NCI-H2196 treated with DMSO at 0.1 percent for 48 hours (cell line): ENCODE data around the gene CDK5RAP3.

ENCODE experiments used
- DNase-seq: peaks from one replicate; lab custom pipeline; 2025; ENCODE audit not compliant: unreplicated experiment; lab: John Stamatoyannopoulos, UW

The CDK5RAP3 gene

DNA sequence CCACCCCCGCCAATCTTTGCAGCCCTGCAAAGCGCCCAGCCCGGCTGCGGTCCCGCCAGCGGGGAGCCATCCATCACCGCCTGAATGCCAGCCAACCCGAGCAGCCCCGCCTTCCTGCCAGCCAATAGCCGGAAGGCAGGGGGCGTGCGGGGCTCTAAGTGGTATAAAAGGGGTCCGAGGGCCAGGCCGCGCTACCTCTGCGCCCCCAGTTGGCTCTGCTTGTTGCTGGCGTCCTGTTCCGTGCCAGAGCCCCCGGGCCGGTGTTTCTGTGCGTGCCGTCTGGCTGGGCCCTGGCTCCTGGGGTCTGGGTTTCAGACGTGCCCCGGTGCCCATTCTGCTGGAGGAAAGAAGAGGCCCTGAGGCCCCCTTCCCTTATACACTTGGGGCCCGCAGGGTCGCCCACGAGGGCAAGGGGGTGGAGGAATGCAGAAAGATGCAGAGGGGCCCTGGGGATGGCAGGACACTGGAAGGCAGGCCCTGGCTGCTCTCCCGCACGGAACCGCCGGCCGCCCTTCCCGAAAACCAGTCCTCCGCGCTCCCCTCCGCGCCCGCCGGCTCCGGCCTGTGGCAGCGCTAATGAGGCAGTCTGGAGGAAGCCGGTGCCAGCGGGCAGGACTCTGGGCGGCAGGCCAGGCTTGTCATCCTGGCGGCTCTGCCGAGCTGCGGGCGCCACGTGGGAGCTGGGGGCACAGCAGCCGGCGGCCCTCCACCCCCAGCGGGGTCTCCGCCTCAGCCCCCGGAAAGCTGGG, 52.7 kb downstream of the CDK5RAP3 start:
- DNase-seq: peak; percentile 68

DNA sequence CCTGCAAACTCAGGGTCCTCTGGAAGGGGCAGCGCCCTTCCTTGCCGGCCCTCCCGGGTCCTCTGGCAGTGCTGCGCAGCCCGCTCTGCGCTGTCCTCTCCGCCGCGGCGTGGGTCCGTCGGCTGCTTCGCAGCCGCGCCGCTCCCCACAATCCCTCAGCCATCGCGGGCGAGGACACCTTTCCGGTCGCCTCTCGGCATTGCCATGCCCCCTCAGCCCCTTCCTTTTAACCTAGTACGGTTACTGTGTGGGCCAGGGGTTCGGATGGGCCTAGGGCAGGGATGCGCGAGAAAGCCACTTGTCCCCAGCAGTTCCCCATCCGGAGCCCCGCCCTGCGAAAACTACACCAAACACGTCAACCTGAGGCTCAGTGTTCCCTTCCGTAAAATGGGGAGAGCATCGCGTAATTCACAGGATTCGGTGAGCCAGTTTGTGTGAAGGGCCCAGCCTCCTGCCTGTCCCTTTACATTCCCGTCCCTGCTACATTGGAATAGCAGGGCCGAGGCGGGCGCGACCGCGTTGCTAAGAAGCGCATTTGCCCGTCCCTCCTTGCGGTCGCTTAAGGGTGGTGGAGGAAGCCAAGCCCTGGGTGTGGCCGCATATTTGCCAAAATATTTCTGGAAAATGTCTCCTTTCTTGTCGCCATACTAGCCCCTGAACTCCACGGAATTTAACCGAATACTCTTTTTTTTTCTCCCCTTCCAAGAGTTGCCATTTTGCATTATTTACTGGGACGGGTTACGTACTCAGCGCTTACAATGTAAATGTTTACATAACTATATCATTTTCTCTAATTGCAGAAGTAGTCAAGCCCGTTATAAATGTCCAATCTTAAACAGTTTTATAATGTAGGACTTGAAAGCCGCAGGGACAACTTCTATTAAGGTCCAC, 53.5 kb downstream of the CDK5RAP3 start:
- no peak for DNase-seq

DNA sequence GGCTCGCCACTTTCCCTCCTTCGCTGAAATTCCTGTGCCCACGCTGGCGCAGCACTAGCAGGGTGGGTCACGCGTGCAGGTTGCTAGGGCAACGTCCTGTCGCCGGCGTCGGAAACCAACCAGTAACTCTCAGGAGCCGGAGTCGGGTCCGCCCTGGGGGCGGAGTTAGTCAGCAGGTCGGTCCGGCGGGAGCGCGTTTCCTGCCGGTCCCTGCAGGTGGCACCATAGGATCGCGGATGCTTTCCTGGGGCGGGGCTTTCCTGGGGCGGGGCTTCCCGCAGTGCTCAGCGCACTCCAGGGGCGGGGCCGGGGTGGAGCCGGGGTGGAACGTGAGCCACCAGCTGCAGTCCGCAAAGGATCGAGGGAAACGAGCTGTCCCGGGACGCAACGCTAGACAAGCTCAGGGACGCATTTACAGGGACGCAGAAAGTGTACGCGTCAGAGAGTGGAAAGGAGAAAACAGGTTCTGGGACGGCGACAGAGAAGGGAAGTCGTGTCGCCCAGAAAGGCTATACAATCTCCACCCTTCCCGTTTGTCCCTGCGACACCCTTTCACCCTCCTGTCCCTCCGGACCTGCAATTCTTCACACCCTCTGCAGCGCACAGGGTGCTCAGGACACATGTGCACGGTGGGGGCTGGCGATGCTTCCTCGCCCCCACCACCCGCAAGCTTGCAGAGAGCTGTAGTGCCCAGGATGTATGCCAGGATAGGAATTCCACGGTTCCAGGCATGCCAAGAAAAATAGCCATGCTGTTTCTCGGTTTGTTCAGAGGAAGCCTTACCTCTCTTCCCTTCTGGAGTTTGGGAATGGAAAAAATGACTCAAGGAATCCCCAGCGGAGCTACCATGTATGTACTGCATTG, 54.4 kb downstream of the CDK5RAP3 start:
- peak; percentile 88 for DNase-seq

DNA sequence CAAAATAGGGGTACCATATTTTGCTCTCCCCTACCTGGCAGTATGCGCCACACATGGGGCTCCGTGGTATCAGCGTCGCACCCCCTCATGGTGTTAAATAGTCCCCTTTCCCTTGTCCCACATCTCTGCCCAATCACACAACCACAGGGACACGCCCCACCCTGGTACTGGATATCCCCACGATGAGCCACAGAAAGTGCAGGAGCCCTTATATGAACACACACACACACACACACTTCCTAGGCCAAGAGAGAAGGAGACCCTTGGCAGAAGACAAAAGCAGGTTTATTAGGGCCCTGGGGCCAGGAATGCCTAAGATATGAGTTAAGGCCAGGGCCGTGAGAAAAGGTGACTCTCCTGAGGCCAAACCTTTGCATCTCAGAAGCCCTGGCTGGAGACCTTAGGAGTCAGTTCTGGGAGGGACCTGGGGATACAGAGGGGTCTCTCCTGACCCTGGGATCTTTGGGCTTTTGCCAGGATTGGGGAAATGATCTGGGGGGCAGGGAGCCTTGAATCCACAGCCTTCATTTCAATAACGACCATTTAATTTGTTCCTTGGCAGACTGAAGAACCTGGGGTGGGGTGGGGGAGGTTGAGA, 55.1 kb downstream of the CDK5RAP3 start:
- no peak for DNase-seq

DNA sequence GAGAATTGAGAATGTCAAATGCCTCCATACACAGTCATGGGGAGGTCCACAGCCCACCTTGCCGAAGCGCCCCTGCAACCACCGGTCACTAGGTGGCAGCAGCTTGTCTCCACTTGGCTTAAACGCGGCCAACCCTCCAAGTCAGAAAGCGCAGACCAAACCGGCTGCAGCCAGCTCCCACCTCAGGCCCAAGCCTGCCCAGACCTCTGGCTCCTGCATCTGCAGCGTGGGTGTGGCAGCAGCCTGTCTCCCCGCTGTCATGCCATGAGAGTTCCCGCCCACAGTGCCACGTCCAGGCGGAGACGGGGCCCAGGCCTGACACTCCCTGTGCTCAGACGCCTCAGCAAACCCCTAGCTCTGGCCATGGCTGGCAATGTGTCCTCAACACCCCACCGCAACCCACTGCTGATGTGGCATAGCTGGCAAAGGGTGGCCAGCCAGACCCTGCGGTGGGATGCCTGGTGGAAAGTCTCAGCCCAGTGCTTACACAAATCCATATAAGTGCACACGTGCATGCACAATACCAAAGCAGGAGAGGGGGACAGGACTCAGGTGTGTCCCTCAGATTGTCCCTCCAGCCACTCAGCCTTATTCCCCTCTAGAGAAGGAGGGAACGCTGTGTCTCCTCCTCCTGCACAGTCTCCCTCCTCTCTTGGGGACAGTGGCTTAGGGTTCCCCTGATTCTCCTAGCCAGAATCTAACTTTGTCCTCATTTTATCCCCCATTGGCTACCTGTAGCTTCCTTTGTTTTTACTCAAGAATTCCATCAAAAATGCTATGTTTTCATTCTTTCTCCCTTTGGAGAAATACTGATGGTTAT, 55.8 kb downstream of the CDK5RAP3 start:
- peak; percentile 92 for DNase-seq

DNA sequence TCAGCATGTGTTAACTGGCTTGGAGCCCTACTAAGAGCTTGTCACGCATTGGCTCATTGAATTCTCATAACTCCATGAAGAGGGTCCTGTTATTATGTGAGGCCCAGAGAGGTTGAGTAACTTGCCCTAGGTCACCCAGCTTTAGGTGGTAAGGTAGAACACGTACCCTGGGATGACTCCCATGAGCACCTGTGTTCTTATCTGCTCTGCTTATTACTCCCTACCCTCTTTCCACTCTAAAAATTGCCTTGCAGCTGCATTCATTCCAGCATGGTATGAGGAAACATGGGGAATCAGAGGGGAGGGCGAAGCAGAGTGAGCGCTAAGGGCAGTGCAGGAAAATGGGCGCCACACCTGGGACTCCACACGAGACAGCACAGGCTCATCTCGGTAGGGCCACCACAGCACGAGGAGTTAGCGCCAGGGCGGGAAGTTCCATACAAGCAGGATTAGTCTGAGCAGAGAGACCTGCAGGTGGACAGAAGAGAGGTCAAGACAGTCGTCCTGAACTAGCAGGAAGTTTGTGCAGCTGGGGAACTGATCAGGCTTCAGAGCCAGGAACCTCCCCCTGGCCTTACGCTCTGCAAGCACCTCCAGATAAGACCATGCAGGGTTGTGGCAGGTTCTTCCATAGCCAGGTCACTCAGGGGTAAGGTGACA, 56.5 kb downstream of the CDK5RAP3 start:
- no peak for DNase-seq

DNA sequence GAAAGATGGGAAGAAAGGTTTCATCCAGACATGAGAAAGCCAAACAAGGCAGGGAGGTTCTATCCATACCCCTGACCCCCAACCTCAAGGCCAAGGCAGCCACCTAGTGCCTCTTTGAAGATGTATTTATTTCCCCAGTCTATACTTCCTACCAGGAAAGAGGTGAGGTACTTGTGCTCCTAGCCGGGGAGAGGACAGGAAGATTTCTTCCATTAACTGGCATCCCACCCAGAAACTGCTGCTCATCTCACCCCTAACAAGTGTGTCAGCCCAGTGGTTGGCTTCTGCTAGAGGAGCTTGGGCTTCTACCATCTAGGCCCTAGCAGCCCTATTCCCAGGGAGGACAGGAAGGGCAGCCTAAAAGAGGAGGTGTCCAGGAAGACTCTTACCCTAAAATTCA, 57.8 kb downstream of the CDK5RAP3 start:
- DNase-seq: no peak

DNA sequence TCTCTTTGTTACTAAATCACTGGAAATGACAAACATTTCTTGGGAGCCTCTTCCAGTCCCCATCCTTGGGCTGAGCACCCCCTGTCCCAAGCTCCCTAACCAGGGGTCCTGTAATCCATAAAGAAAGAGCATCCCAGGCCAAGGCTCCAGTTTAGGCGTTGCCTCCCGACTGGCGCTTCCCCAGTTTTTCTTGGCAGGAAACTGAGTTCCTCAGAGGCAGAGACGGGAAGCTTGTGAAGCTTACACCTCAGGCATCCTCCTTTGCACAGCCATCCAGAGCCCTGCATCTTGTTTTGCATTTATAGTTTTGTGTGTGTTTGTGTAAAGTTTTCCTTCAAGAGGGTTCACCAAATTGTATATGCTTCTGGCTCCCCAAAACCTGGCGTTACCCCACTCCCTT, 59.6 kb downstream of the CDK5RAP3 start:
- DNase-seq: no peak
